ENCODE results near the gene RAET1G.
"Not testable (repeated sequence)": the region's sequence is repeated elsewhere in the genome, so short reads cannot be mapped to it uniquely, and the experiment has no call there.

The RAET1G gene, protein sequence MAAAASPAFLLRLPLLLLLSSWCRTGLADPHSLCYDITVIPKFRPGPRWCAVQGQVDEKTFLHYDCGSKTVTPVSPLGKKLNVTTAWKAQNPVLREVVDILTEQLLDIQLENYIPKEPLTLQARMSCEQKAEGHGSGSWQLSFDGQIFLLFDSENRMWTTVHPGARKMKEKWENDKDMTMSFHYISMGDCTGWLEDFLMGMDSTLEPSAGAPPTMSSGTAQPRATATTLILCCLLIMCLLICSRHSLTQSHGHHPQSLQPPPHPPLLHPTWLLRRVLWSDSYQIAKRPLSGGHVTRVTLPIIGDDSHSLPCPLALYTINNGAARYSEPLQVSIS

DNA sequence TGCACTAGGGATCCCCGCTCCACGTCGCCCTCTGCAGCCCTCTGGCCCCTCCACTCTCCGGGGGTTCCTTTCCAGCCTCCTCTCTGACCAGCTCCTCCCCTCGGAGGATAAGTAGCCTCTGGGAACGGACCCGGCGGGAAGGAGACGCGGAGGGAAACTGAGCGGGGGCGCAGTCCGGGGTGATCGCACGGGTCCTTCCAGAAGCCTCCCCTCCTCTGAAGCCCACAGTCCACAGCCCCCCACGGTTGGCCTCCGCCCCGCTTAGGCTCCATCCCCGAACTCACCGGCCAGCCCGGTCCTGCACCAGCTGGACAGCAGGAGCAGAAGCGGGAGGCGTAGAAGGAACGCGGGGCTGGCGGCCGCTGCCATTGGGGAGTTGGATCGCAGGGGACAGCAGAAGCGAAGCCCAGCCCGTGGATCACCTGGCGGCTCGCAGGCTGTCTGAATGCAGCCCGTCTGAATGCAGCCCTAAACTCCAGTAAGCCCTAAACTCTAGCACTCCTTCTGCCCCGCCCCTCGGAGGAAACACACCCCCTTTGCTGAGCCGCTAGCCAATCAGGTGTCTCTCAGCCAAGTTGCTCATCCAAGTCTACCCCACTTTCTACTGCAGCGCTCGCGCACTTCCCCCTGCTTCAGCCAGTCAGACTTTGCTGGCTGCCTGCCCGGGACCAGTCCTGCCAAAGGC lies at the start of gene RAET1G:
Gene RAET1G, minus strand, starts transcription at position 480 of the 685 bp plus-strand sequence. Its CDS starts 111 bp downstream, at position 369.
- peak; percentile 70 to 75 for DNase-seq

DNA sequence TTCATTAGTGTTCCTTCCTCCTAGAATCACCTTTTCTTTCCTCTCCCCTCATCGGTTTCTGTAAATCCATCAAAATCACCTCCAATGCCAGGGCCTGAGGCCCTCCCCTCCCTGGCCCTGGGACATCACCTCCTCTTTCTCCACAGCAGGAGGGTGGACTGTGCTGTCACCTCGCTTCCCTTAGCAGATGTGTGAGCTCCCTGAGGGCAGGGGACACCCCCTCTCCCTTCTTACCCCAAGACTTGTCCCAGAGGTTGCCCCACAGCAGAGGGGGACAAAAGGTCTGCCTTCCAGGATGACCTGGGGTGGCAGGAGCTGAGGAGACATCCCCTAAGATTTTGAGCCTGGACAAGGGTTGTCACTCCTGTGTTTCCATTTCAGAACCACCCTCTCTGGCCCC lies 46.7 kb upstream of the RAET1G start:
- no peak for DNase-seq

DNA sequence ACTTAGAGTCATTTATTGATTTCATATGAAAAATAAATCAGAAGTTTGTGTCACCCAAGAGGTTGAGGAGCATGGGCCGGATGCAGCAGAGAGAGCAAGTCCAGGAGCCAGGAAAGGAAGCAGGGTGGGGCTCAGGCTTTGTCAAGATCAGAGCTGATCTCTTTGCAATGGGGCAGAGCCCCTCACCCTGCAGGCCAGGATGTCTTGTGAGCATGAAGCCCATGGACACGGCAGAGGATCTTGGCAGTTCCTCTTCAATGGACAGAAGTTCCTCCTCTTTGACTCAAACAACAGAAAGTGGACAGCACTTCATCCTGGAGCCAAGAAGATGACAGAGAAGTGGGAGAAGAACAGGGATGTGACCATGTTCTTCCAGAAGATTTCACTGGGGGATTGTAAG lies 46.0 kb upstream of the RAET1G start:
- DNase-seq = not testable (repeated sequence)

DNA sequence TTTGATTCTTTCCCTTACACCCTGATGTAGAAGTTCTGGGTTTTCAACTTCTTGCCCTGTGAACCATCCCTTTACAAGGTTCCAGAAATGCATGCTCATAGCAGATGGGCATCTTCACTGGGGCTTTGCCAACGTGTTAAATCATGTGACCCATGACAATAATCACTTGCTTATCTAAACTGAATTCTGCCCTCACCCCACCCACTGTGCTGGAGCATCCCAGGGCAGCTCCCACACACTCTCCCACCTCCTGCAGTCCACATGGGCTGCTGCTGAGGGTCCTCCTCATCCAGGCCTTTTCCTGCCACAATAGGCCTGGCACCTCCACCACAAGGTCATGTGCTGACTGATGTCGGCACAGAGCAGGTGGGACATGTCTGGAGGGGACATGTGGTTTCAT lies 45.1 kb upstream of the RAET1G start:
- not testable (repeated sequence) for DNase-seq

DNA sequence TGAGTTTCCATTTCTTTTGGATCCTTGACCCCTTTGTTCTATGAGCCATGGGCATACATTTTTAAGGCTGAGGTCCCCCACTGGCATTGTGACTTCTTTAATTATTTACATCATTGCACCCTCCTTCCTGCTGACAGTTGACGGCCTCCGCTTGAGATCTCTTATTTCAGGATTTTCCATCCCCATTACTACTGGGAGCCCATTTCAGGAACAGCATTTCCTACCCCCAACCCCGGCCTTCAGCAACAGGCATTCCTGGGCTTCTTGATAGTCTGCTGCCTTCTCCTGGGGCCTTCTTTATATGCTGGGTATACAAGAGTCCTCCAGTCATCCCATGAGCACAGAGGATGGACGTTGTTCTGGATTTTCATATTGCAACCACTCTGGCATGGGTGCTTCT lies 44.7 kb upstream of the RAET1G start:
- DNase-seq = no peak

DNA sequence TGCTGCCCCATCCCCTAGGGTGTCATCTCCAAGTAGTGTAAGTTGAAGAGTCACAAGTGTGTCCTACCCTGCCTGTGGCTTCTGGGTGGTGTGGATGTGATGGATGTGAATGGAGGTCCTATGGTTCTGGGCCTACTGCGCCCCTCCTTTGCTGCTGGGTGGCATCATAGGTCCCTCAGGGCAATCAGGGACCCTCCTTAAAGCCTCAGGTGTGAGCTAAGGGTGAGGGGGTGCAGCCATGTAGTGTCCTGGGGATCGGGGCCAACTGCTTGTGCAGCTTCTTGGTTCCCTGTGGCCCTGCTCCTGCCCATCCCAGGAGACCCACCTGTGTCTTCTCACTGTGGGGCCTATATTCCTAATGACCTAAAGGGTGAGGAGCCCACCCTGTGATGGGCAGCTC lies 43.4 kb upstream of the RAET1G start:
- not testable (repeated sequence) for DNase-seq

DNA sequence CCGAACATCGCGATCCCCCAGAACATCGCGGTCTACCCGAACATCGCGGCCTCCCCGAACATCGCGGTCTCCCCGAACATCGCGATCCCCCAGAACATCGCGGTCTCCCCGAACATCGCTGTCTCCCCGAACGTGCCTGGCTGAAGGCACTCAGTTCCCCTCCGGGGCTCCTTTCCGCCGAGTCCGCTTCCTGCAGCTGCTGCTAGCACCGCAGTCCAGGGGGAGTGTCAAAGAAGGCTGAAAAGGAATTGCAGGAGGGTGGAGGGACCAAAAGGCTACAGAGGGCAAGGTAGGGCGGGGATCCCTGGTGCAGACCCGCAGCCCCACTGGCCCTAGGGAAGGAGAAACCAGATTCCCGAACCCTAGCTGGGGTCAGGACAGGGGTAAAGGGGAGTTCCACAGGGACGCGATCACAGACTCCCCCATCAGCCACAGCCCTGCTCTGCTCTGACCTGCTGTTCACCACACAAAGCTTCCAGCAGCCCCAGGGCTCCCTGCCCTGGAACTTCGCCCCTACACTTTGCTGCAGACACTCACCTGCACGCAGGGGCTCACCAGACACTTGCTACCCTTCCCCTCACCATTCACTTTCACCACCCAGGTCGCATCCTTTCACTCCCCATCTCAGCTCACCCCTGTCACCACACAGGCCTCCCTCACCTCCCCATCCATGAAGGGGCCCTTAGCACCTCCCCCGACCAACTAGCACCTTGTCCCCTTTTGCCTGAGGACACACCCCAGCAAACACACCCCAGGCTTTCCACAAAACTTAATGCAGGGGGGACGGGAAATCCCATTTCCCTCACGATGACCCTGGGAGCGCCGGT lies 42.5 kb upstream of the RAET1G start:
- DNase-seq = no peak

DNA sequence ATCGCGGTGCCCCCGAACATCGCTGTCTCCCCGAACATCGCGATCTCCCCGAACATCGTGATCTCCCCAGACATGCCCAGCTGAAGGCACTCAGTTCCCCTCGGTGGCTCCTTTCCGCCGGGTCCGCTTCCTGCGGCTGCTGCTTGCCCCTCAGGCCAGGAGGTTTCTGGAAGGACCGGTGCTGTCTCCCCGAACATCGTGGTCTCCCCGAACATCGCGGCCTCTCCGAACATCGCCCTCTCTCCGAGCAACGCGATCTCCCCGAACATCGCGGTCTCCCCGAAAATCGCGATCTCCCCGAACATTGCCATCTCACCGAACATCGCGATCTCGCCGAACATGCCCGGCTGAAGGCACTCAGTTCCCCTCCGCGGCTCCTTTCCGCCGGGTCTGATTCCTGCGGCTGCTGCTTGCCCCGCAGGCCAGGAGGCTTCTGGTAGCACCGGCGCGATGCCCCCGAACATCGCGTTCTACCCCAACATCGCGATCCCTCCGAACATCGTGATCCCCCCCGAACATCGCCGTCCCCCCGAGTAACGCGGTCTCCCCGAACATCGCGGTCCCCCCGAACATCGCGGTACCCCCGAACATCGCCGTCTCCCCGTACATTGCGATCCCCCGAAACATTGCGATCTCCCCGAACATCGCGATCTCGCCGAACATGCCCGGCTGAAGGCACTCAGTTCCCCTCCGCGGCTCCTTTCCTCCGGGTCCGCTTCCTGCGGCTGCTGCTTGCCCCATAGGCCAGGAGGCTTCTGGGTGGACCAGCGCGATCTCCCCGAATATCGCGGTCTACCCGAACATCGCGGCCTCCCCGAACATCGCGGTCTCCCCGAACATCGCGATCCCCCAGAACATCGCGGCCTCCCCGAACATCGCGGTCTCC lies 41.6 kb upstream of the RAET1G start:
- DNase-seq = peak in 1 of 2 donors; percentile 18

DNA sequence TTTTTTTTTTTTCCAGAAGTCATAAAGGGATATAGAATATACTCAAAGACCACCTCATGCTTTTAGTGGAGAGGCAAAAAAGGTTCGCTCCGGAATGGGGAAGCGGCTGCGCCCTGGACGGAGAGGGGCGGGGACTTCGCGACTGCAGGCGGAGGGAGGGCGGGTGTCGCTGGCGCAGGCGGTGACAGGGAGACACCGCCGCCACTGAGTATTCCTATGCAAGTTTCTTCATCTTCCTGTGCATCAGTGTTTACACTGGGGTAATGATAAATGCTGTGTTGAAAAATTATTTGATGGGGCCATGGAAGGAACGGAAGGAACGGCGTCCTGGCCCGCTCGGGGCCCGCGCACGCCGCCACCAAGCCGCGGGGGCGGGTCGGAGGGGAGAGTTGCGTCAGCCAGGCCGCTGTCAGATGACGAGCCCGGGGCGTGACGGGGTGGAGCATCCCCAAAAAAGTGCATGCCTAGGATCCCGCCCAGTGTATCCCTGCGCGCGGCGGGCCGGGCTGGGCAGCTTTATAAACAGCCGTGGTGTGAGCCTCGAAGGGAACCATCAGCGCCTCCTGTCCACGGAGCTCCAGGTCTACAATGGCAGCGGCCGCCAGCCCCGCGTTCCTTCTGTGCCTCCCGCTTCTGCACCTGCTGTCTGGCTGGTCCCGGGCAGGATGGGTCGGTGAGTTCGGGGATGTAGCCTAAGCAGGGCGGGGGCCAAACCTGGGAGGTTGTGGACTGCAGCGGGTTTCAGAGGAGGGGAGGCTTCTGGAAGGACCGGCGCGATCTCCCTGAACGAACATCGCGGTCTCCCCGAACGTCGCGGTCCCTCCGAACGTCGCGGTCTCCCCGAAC lies 40.8 kb upstream of the RAET1G start, which contains the start of gene ULBP1:
Gene ULBP1, plus strand, starts transcription at position 482 of the 846 bp plus-strand sequence. Its CDS starts 107 bp downstream, at position 589.
- DNase-seq = peak; percentile 59 to 91

DNA sequence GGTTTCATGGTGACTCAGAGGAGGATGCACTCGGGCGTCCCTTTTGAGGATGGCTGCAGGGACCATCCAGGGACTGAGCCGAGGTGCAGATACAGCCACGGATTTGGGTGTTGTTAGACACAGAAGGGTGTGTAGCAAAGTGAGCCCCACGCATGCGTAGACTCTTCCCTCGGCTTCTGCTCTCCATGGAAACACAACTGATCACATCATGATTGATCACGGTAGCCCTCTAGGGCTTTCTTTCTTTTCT lies 40.2 kb upstream of the RAET1G start:
- DNase-seq = no peak

DNA sequence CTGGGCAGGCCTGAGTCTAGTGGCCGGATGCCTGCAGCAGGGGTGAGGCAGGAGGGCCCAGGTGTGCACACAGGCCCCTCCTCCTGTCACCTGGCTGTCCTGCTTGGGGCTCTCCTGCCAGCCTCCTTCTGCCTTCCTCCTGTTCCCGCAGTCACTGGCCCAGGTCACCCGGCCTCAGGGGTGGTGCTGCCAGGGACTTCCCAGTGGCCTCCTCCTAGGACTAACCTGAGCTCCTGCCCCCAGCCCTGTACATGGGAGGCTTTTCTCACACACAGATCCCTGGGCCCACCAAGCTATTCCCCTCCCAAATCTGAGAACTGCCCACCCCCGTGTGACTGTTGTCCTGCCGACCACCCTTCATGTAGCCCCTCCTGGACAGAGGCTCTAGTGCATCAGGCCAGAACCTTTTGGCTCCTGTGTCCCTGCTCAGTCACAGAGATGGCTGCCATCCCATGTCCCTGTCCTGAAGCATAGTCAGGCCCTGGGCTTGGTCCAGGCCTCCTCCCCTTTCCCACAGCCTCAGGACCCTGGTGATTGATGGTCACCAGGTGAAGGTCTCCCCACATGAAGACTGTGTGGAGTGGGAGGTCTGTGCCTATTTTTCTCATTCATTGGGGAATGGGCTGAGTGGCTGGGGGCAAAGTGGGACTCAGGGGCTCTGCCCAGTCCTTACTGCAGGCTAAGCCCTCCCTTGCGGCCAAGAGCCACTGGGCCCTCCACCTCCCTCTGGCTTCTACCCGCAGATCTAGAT lies 39.7 kb upstream of the RAET1G start:
- DNase-seq = no peak

DNA sequence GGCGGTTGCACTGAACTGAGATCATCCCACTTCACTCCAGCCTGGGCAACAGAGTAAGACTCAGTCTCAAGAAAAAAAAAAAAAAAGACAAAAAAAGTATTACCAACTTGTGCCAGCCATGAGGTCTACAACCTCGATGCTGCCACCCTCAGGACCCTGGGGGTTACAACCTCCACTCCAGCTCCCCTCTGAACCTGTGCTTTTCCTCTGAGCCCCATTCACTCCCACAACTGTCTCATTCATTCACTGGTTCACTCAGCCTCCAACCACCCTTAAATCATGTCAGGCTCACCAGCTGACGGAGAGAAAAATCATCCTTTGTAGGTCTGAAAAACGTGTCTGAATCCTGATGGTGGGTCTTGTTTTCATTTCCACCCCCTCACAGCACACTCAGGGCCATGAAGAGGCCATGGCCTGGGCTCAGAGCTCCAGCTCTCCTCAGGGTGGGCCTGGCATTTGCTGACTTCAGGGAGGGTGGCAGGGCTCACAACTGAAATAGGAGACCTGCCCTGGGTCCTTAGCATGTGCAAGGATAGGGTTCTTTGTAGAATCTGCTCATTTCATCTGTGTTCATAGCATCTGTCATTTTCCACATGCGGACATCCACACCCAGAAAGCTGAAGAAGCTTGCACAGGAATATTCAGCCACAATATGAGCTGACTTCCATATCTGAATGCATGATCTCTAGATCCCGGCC lies 39.0 kb upstream of the RAET1G start:
- DNase-seq = no peak

DNA sequence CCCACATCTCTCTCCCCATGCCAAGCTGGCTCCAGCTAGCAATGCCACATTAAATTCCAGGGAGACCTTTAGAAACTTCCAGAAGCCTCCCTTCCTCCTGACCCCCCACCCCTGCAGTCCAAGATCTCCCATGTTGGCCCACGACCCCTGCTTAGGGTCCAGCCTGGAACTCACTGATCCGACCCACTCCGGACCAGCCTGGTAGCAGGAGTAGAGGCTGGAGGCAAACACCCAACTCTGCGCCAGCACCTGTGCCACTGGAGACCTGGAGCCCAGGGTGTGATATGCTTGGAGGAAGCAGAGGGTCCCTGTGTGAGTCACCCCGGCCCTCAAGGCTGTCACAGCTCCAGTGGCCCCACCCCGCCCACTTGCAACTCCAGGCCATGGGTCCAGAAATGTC lies 37.6 kb upstream of the RAET1G start:
- DNase-seq = no peak

DNA sequence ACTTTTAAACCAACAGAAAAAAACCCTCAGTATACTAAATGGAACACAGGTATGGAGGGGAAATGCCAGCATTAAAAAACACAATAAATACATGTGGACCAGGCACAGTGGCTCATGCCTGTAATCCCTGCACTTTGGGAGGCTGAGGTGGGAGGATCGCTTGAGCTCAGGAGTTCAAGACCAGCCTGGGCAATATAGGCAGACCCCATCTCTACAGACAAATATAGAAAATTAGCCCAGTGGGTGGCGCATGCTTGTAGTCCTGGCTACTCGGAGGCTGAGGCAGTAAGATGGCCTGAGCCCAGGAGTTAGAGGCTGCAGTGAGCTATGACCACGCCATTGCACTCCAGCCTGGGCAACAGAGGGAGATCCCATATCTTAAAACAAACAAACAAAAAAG lies 36.9 kb upstream of the RAET1G start:
- not testable (repeated sequence) for DNase-seq

DNA sequence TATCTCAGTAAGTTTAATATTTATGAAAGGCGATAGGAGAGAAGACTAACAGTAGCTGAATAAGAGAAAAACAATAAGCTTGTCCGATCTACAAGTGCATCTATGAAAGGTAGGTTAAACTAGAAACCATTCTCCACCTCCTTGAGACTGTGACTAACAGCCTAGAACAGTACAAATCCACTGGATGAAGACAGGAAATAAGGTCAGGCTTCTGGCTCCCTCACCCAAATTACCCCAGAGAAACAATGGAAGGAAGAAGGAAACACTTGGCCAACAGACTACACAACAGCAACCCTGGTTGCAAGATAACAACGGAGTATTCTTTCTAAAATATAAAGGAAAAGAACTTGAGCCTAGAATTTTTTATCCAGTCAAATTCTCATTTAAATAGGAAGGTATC lies 35.2 kb upstream of the RAET1G start:
- DNase-seq = not testable (repeated sequence)

DNA sequence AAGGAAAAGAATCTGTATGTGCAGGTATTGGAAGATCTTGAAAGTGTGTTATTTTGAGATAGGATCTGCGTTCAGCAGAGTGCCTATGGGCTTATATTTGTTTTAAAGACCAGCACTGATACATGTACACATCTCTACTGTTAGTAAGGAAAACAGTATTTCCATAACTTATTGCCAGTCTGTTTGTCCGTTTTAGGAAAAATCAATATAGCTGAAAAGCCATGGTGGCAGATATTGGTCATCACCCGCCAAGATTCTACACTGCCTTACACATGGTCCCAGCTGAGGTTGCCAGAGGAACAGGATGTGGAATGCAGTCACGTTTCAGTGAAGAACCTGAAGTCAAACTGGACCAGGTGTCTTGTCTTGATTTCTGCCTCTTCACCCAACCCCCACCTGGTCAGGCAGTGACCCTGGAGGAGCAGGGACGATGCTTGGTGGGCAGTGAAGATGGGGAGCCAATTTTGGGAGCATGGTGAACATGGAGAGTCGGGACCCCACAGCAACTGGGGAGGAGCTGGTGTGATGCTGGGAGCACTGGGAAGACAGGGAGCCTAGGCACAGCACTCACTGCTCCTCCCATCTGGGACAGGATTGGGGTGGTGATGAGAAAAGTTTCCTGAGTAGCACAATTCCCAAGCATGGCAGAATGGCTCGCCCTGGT lies 32.9 kb upstream of the RAET1G start:
- not testable (repeated sequence) for DNase-seq

DNA sequence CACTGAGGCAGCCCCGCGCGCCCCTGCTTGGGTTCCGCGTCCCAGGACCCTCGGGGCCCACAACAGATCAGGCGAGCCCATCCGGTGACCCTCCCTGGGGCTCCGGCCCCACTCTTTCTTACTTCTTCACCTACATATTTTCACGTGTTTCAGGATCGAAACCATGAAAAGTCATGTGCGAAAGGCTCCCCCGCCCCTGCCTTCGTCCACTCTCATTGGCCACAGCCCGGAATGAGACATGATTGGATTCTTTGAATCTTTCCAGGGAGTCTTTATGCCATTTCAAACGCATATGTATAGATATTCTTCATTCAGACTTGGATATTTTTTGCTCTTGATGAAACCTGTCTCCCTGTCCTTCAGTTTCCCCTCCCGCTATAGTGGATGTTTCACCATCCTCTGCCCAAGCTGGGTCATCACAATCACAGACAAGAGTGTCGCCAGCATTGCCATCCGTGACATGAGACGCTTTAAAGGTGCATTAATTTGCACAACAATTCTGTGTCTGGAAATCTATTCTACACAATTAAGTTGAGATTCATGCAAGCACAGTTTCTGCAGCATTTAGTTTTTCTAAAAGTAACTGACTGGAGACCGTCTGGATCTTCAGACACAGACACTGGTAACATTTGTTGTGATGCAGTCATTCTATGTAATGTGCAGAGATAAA lies 32.2 kb upstream of the RAET1G start:
- not testable (repeated sequence) for DNase-seq

DNA sequence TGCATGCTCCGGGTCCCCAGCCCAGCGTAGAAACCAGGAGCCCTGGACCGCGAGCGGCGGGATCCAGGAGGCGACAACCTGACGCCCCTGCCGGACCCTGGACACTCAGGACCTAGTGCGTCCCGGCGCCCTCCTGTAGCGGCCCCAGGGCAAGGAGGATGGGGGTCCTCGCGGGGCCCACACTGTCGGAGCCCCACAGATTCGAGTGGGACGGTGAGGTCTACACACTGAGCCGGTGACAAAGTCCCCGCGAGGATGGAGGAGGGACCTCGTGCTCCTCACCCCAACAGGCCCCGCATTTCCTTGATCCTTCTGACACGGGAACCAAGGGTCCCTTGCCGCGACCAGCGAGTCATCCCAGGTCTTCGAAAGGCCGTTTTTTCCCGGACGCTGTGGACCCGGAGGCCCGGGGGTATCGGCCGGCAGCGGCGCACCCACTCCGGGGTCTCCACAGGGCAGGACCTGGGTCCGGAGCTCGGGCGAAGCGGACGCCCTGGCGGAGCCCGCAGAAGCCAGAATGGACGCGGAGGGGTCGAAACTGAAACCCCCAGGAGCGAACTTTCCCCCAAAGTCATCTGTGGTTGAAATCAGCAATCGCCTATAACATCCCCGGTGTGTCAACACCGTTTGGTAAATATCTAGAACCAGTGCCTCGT lies 31.5 kb upstream of the RAET1G start:
- DNase-seq = not testable (repeated sequence)

All from inflammatory macrophage treated with lipopolysaccharide for 1 hour (primary cell).